Measurements from ENCODE around the gene ZBTB43.

Gene ZBTB43

GRCh38 chr9:126886034-126886822 lies 81.4 kb downstream of the ZBTB43 start:
- DNase-seq (ENCODE audit: low spot score): peak; percentile 28

DNA sequence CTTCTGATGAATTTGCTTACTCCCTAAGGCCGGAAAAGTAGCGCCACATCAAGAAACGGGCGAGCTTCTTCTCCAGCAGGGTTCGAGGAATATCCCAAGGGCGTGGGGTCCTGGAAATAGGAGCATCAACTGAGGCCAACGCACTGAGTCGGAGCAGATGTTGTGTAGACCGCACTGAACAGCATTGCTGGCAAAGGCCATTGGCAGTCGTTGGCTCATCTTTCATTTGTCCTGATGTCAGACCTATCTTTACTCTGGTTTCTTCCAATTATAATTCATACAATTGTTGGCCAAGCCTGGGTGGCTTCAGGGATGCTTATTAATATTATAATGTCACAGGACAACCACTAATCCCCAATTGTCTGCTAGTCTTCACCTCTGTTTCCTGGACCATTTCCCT lies 82.1 kb downstream of the ZBTB43 start:
- DNase-seq (ENCODE audit: low spot score): no peak
